Memory B cell (primary cell): ENCODE data around the gene KLF2.

Experiments
- ATAC-seq: fragments of 150-1000 bp; cut with Tn5 transposase; 2 replicates; pipeline ENCODE4 v1.10.0; 2021; ENCODE audit warnings: low read depth, mild to moderate bottlenecking, moderate library complexity
- DNase-seq, 2 donors: peaks; one replicate each; pipeline ENCODE4 v3.0.0; 2022; ENCODE audit warnings: low spot score in 2 of 2
- H3K27ac Mint-ChIP-seq: one replicate; pipeline ENCODE4 v1.8.0; 2022; ENCODE audit warnings: mild to moderate bottlenecking, moderate library complexity, mixed read lengths
- H3K27me3 Mint-ChIP-seq: one replicate; pipeline ENCODE4 v1.8.0; 2022; ENCODE audit warnings: mixed read lengths
- H3K36me3 Mint-ChIP-seq: one replicate; pipeline ENCODE4 v1.8.0; 2022; ENCODE audit warnings: mild to moderate bottlenecking, mixed read lengths
- H3K4me1 Mint-ChIP-seq: one replicate; pipeline ENCODE4 v1.8.0; 2022; ENCODE audit warnings: mixed read lengths
- H3K4me3 Mint-ChIP-seq: one replicate; pipeline ENCODE4 v1.8.0; 2022; ENCODE audit warnings: mild to moderate bottlenecking, moderate library complexity, mixed read lengths
- H3K9me3 Mint-ChIP-seq: one replicate; pipeline ENCODE4 v1.8.0; 2022; ENCODE audit warnings: mixed read lengths

KLF2 gene

DNA sequence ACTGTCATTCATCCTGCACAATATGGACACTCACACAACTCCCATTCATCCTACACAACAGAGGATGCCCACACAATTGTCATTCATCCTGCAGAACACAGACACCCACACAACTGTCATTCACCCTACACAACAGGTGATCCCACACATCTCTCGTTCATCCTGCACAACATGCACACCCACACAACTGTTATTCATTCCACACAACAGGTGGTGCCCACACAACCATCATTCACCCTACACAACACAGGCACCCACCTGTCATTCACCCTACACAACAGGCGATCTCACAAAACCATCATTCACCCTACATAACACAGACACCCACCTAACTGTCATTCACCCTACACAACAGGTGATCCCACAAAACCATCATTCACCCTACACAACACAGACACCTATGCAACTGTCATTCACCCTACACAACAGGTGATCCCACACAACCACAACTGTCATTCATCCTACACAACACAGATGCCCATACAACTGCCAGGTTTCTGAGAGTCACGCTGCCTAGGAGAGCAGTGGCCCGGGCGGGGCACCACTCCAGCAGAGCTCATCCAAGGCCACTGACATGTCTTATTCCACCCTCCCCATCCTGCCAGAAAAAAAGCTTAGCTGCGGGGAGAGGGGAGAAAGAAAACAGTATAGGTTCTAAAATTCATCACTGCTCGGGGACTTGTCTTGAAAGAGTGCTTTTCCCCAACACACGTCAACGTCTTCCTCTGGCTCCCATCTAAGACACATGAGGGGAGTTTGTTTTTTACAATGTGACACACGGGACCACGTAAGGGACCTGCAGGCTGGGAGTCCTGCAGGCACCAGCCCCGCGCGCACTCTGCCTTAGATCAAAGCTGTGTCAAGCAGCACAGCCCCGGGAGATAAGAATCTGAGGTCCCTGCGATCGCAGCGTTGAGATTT, 44.0 kb downstream of the KLF2 start:
- Mint-ChIP-seq H3K4me1 (peaks cover 53% of the 10 kb centered on the region), H3K36me3 (peaks cover 2% of the 10 kb centered on the region), H3K27me3 (no peaks in the 10 kb centered on the region), H3K9me3 (no peaks in the 10 kb centered on the region), H3K4me3 (no peak overlapping the region), H3K27ac (no peak overlapping the region)
- no peak for DNase-seq
- ATAC-seq: no peak

DNA sequence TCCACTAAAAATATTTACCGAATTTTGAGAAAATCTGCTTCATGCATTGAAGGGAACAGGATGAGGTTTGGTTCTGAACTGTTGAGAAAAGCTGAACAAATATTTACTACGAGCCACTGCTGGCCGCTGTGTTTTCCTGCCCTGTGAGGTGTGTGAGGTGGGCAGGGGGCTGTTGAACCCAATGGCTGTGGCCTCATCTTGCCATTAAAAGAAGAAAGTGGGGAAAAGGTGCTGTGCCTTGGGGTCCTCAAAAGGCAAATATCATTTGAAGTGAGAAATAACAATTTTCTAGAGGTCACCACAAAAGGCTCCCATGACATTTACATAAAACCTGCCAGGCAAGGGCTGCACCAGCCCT, 44.7 kb downstream of the KLF2 start:
- H3K9me3 Mint-ChIP-seq: no peaks in the 10 kb centered on the region
- H3K4me1 Mint-ChIP-seq: peaks cover 51% of the 10 kb centered on the region
- H3K27me3 Mint-ChIP-seq: no peaks in the 10 kb centered on the region
- no peak overlapping the region for H3K4me3 Mint-ChIP-seq
- ATAC-seq (no peak), DNase-seq (no peak)
- peaks cover 3% of the 10 kb centered on the region for H3K36me3 Mint-ChIP-seq
- H3K27ac Mint-ChIP-seq: no peak overlapping the region

DNA sequence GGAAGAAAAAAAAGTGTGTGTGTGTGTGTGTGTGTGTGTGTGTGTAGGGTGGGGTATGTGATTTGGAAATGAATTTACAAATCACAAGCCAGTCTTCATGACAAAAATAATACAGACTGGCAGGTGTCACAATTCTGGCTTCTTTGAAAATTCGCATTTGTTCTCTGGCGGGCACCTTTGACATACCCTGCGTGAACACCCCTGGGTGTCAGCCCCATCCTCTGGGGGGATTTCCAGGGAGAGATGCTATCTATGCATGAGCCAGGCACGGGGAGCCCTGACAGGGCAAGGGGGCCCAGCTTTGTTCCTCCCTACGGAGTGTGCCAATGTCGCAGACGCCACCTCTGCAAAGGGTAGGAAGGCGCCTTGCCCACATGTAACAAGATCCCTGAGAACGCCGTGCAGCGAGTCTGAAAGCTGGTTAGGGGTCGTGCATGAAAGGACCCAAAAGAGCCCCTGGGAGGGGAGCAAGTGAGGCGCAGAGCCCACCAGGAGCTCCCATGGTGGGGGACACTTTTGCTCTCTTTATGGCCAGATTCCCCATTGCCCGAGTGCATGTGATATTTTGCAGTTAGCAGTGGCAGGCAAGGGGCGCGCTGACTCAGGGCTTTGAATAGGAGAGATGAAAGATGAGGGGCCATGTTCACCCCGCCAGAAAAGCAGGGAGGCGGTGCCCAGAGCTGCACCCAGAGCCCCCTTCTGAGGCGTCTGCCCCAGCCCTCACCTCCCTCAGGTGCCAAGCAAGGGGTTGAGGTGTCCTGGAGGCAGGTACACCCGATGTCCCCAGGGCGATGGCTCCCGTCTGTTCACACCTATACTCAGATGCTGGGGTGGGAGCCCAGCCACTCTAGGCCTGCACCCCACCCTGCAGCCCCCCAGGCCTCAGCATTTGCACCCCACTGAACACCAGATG, 45.3 kb downstream of the KLF2 start:
- H3K27me3 Mint-ChIP-seq: no peaks in the 10 kb centered on the region
- H3K4me3 Mint-ChIP-seq: peak overlapping the region; percentile 67
- H3K36me3 Mint-ChIP-seq: peaks cover 9% of the 10 kb centered on the region
- H3K27ac Mint-ChIP-seq: no peak overlapping the region
- DNase-seq (peak in 1 of 2 donors; percentile 48), ATAC-seq (peak; percentile 7)
- H3K9me3 Mint-ChIP-seq: no peaks in the 10 kb centered on the region
- peaks cover 52% of the 10 kb centered on the region for H3K4me1 Mint-ChIP-seq

DNA sequence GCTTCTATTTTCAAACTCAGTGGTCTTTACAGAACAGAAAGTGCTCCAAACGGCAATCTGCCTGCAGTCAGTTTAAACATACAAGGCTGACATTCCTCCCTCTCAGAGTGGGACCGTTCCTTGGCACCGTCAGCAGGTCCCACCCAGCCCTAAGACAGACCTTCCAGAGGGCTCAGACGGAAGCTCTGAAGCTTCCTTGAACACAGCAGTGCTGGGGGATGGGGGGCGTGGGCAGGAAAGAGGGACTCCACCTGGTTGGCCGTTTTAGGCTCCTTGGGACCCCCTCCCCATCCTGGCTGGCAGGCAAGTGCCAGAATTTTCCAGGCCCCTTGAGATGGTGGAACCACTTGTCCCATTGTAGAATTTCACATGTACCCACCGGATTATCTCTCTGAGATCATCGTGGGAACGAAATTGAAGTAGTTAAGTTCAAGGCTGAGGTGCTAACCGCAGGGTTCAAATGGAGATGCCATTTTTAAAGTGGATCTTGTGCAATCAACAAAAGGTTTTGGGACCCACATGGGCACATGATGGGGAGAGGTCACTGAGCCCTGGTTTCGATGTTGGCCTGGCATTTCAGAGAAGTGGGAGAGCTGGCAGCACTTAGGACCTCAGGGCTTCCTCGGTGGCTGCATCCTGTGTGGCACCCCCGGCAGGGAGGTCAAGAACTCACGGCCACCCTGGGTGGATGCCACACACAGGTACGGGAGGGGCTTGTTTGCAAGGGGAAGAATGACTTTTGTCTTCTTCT, 46.2 kb downstream of the KLF2 start:
- peak; percentile 7 for ATAC-seq
- no peak for DNase-seq
- peaks cover 18% of the 10 kb centered on the region for H3K36me3 Mint-ChIP-seq
- no peak overlapping the region for H3K27ac Mint-ChIP-seq
- no peaks in the 10 kb centered on the region for H3K9me3 Mint-ChIP-seq
- H3K27me3 Mint-ChIP-seq: no peaks in the 10 kb centered on the region
- peak overlapping the region; percentile 67 for H3K4me3 Mint-ChIP-seq
- H3K4me1 Mint-ChIP-seq: peaks cover 52% of the 10 kb centered on the region

DNA sequence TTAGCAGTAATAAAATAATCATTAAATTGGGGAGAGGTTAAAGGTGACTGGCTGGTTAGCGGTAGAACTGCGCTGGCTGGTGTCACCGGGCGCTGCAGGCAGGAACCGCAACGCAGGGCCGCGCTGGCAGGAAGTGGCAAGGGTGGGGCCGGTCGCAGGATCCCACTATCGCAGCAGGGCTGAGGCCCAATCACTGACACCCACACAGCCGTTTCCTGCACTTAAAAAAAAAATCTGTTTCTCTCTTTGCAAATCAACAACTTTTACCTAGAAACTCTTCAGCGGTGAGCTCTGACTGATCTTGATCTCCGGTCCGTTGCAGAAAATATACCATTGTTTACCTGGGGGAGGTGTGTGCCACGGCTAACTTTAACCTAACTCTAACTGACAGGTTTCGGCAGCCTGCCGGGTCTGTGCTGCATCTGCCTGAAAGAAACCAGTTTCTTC, 46.9 kb downstream of the KLF2 start:
- Mint-ChIP-seq H3K9me3 (no peaks in the 10 kb centered on the region), H3K27me3 (no peaks in the 10 kb centered on the region), H3K36me3 (peaks cover 23% of the 10 kb centered on the region), H3K27ac (no peak overlapping the region), H3K4me1 (peaks cover 51% of the 10 kb centered on the region), H3K4me3 (peak overlapping the region; percentile 67)
- ATAC-seq: peak; percentile 79
- peak; percentile 75 to 85 for DNase-seq

DNA sequence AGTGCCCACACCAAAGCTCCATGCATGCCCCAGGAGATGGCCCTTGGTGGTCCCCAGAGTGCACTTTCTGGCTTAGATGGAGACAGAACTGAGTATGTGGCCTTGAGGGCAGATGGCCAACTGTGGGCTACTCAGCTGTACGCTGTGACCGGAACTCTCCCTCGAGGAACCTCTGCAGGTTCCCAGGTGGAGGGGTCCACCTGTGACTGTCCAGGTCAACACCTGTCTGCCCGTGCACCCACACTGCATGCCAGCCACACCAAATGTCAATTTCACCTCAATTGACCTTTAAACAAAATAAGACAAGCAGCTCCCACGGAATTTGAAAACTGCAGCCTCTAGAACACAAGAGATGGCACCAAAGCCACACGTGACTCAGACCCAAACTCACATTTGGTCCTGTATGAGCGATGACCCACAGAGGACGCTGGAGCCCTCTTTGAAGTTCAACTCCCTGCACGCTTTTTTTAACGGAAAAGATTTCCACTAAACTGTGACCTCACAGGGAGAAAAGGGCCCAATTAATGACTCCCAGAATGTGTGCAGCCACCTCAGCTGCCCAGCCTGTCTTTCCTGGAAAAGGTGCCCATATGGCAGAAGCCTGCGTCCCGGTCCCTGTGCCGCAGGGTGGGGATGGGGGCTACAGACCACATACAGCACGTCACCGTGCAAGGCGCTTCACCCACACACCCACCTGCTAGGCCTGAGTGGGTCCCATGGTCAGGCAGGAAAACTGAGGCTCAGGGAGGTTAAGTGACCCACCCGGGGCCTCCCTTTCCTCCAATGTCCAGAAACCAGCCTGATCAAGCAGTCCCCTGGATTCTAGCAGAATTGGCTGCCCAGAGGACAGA, 47.7 kb downstream of the KLF2 start:
- Mint-ChIP-seq H3K9me3 (no peaks in the 10 kb centered on the region), H3K27ac (no peak overlapping the region), H3K36me3 (peaks cover 23% of the 10 kb centered on the region), H3K4me1 (peaks cover 45% of the 10 kb centered on the region), H3K4me3 (peak overlapping the region; percentile 67), H3K27me3 (no peaks in the 10 kb centered on the region)
- no peak for ATAC-seq
- DNase-seq: no peak

DNA sequence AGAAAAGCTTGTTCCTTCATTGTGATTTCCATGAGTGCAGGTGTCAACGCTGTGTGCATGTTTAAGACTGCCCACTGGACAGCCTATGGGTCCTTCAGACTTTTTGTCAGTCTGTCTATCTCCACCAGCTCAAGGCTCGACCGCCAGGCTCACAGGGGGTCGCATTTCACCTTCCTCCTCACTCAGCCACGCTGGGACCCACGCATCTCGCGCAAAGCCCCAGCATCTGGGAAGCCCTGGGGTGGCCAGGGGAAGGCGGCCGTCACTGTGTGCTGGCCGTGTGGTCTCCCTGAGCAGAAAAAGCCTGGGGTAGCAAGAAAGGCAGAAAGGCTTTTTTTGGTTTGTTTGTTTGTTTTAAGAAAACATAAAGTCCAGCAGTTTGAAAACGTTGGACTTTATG, 48.5 kb downstream of the KLF2 start:
- Mint-ChIP-seq H3K9me3 (no peaks in the 10 kb centered on the region), H3K27ac (no peak overlapping the region), H3K4me3 (no peak overlapping the region)

DNA sequence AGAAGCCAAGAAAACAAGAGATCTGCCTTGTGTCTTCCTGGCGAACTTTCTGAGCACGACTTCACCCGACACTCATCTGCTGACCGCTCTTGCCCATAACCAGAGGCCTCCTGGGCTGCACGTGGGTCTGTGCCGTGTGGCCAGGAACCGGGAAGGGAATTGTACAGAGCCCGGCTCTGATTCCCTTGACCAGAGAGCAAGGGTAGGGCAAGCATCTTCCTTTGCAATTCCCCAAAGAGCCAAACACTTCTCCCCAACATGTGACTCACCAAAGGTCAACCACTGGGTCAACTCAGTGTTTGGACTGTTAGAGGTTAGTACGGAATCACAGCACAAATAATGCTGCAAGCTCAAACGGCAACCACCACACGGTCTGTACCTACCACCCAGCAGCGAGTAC, 48.9 kb downstream of the KLF2 start:
- Mint-ChIP-seq H3K4me3 (peak overlapping the region; percentile 53), H3K27ac (no peak overlapping the region), H3K36me3 (peaks cover 29% of the 10 kb centered on the region), H3K4me1 (peaks cover 51% of the 10 kb centered on the region), H3K9me3 (no peaks in the 10 kb centered on the region), H3K27me3 (no peaks in the 10 kb centered on the region)
- DNase-seq: no peak
- ATAC-seq: no peak

More for the DNA sequence above, 48.5 kb downstream of the KLF2 start:
- peaks cover 27% of the 10 kb centered on the region for H3K36me3 Mint-ChIP-seq
- H3K4me1 Mint-ChIP-seq: peaks cover 49% of the 10 kb centered on the region
- no peak for ATAC-seq
- no peak for DNase-seq
- H3K27me3 Mint-ChIP-seq: no peaks in the 10 kb centered on the region

DNA sequence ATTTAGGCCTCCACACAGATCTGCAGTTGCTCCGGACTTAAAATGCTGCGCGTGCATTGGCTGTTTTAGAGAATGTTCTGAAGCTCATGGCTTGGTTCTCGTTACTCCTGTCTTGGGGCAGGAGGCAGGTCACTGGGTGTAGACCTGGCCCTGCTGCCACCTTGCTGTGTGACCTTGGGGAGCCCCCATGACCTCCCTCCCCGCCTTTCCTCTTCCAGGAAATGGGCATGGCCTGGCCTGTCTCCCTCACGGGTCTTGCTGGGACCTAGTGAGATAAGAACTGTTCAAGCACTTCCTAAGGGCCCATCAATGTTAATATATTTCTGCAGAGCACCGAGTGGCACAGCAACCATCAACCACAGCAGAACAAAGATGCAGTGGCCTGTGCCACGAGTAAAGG, 49.4 kb downstream of the KLF2 start:
- Mint-ChIP-seq H3K36me3 (peaks cover 33% of the 10 kb centered on the region), H3K4me1 (peaks cover 55% of the 10 kb centered on the region), H3K9me3 (no peaks in the 10 kb centered on the region), H3K27me3 (no peaks in the 10 kb centered on the region), H3K27ac (no peak overlapping the region), H3K4me3 (peak overlapping the region; percentile 8)
- no peak for ATAC-seq
- no peak for DNase-seq

DNA sequence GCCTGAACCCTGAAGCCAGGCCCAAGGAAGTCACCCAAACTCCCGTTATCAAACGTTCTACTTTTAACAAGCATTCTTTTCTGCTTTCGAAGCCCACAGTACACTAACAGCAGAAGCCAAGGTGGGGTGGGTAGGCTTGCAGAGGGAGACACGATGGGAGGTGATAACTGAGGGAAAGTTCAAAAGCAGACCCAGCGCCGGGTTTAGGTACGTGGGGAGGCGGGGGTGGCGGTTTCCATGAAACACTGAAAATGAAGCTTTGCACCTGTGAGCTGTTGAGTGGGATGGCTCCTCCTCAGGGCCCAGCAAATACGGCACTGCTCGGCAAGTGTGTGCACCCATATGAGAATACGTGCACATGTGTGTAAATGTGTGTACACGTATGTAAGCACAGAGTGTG, 49.8 kb downstream of the KLF2 start:
- Mint-ChIP-seq H3K4me3 (no peak overlapping the region), H3K27ac (no peak overlapping the region), H3K36me3 (peaks cover 33% of the 10 kb centered on the region), H3K27me3 (no peaks in the 10 kb centered on the region), H3K4me1 (peaks cover 55% of the 10 kb centered on the region), H3K9me3 (no peaks in the 10 kb centered on the region)
- no peak for DNase-seq
- no peak for ATAC-seq

DNA sequence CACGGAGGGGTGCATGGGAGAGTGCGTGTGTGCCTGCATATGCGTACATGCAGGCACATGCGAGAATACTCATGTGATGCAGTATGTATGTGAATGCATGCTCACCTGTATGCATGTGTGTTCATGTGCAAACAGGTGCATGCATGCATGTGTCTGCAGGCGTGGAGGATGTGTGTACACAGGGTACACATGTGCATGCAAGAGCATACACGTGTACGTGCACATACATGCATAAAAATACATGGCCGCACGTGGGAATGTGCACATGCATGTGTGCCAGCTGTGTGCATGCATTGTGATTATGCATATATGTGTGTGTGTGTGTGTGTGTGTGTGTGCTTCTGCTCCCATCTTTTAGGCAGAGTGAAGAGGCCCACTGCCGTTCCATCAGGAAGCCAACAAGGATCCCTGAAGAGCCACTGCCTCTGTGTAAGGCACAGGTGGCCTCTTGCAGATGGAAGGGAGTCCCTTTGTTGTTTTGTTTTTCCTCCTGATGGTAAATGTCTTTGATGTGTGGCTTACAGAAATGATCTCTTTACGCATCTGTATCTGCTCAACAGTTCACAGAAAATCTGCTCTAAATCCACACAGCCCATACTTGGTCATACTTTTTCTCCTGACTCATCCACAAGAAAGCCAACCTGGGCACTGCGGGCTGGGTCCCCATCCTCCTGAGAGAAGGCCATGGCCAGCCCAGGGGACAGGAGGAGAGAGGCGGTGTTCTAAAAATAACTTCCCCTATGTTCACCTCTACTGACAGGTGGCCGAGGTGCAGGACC, 50.7 kb downstream of the KLF2 start:
- ATAC-seq (no peak), DNase-seq (no peak)
- no peaks in the 10 kb centered on the region for H3K27me3 Mint-ChIP-seq
- no peak overlapping the region for H3K27ac Mint-ChIP-seq
- peaks cover 33% of the 10 kb centered on the region for H3K36me3 Mint-ChIP-seq
- H3K9me3 Mint-ChIP-seq: no peaks in the 10 kb centered on the region
- H3K4me1 Mint-ChIP-seq: peaks cover 54% of the 10 kb centered on the region
- no peak overlapping the region for H3K4me3 Mint-ChIP-seq

DNA sequence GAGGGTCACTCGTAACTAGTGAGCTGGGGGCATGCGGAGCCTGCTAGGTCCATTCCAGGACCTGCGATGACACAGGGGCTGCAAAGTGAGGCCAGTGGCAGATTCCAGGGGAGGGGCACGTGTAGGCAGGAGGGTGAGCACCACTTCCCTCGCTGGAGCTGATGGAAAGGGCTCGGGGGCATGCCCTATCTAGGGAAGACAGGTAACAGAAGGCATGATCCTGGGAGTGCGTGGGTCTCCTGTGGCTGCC, 51.2 kb downstream of the KLF2 start:
- Mint-ChIP-seq H3K27me3 (no peaks in the 10 kb centered on the region), H3K27ac (no peak overlapping the region), H3K36me3 (peaks cover 33% of the 10 kb centered on the region), H3K4me1 (peaks cover 50% of the 10 kb centered on the region), H3K9me3 (no peaks in the 10 kb centered on the region), H3K4me3 (no peak overlapping the region)
- ATAC-seq (no peak), DNase-seq (no peak)

DNA sequence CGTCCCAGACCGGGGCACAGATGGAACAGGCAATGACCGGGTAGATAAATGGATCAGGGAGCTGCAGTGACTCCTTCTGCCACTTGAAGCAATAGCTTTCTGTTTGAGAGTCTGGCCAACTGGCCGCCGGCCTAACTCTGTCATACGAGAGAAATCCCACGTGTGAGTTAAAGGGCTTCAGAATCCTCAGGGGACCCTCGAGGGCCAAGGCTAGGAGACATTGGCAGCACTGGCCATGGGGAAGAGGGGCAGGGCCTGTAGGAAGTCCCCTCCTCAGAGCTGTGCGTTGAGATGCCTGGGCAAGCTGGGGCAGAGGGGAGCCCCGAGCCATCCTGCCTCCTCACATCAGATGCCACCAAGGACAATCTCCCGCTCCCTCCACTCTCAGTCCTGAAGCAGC, 51.6 kb downstream of the KLF2 start:
- Mint-ChIP-seq H3K27me3 (no peaks in the 10 kb centered on the region), H3K9me3 (no peaks in the 10 kb centered on the region), H3K4me3 (no peak overlapping the region), H3K4me1 (peaks cover 48% of the 10 kb centered on the region), H3K36me3 (peaks cover 33% of the 10 kb centered on the region), H3K27ac (no peak overlapping the region)
- ATAC-seq (no peak), DNase-seq (no peak)
